Tibial nerve (tissue), 4 donors: ENCODE measurements around the gene RNF6. TPM values are rescaled to one million over a fixed set of nuclear protein-coding genes. Genes with fewer than 3 reads are reported as not detected.

ENCODE experiments used
- DNase-seq, 2 donors: peaks; one replicate each; pipeline ENCODE4 v3.0.0-alpha.2; 2019; ENCODE audit warnings: low spot score in 2 of 2
- H3K27ac ChIP-seq, 4 donors: fragments of 200-600 bp; sonication (generic) in 3 of 4; one replicate each; pipeline ENCODE4 v1.5.1; 2017 to 2019; ENCODE audit warnings: mild to moderate bottlenecking in 1 of 4
- H3K27me3 ChIP-seq, 2 donors: fragments of 200-600 bp; sonication (generic) in 1 of 2; one replicate each; pipeline versions ENCODE4 v1.5.1 to v1.6.0; 2017 to 2019
- H3K36me3 ChIP-seq, 3 donors: fragments of 200-600 bp; sonication (generic); one replicate each; pipeline ENCODE4 v1.5.1; 2018 to 2019
- H3K4me1 ChIP-seq, 4 donors: fragments of 200-600 bp; sonication (generic) in 3 of 4; one replicate each; pipeline ENCODE4 v1.5.1; 2017 to 2019
- H3K4me3 ChIP-seq, 4 donors: fragments of 200-600 bp; sonication (generic) in 3 of 4; one replicate each; pipeline ENCODE4 v1.5.1; 2017 to 2019; ENCODE audit warnings: mild to moderate bottlenecking in 1 of 4, moderate library complexity in 1 of 4
- H3K9me3 ChIP-seq, 4 donors: fragments of 200-600 bp; sonication (generic) in 3 of 4; one replicate each; pipeline ENCODE4 v1.5.1; 2017 to 2019
- CTCF ChIP-seq, 5 experiments: fragments of 200-600 bp in 3 of 5; fragments of 450-650 bp in 2 of 5; sonication (generic) in 3 of 5; IDR thresholded peaks; one replicate each; pipeline ENCODE4 v1.5.1; 2016 to 2019; ENCODE audit warnings: antibody characterized with exemption in 5 of 5, mild to moderate bottlenecking in 3 of 5, moderate library complexity in 2 of 5
- EP300 ChIP-seq, 2 donors: sonication (generic); formaldehyde crosslinking; IDR thresholded peaks; one replicate each; pipeline ENCODE4 v1.6.1; 2017; ENCODE audit warnings: antibody characterized with exemption in 2 of 2, mild to moderate bottlenecking in 1 of 2
- POLR2A ChIP-seq, 2 donors: fragments of 450-650 bp; IDR thresholded peaks; one replicate each; pipeline ENCODE4 v1.6.1; 2017; ENCODE audit warnings: antibody characterized with exemption in 2 of 2, mild to moderate bottlenecking in 2 of 2, moderate library complexity in 2 of 2
- WGBS, 2 donors: methylation state at CpG; one replicate each; pipeline ENCODE4 v1.1.5; 2018; 5-methylcytosine and 5-hydroxymethylcytosine counted together
- total RNA-seq, 4 donors: library from RNA; depleted of rRNA; stranded (reverse); fragments of >200 nt; gene quantifications; one replicate each; pipeline ENCODE4 v1.1.0, GENCODE V29; 2016

The RNF6 gene
- total RNA-seq, 4 donors from 2014 or later = 17.1 to 22.8 (median 19.3) TPM

DNA sequence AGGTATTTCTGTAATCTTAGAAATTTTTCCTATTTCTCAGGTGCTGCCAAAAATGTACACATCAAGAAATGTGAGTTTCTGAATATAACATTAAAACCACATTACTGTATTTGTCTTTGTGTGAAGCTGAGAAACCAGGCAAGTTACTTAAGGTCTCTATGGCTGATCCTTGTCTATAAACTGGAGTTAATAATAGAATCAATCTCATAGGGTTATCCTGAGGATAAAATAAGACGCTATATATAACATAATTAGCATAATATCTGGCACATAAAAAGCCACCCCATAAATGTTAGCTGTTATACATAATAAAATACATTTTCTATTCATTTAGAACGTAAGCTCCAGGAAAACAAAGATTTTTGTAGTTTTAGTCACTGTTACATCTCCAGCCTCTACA lies 6.1 kb downstream of the RNF6 start:
- WGBS, 2 donors = 82 to 93% methylated on average over 2 of the region's 2 CpGs
- Histone ChIP-seq H3K27me3 (no peaks in the 10 kb centered on the region), H3K36me3 (peaks cover 0 to 87% (median 34%) of the 10 kb centered on the region in 3 donors), H3K4me1 (peaks cover 0 to 28% (median 11%) of the 10 kb centered on the region in 4 donors), H3K9me3 (no peaks in the 10 kb centered on the region), H3K4me3 (no peak overlapping the region), H3K27ac (no peak overlapping the region)
- TF ChIP-seq EP300 (IDR thresholded peaks at IDR 0.05) (no peak), CTCF (IDR thresholded peaks at IDR 0.05) (no peak), POLR2A (IDR thresholded peaks at IDR 0.05) (no peak)
- no peak for DNase-seq

DNA sequence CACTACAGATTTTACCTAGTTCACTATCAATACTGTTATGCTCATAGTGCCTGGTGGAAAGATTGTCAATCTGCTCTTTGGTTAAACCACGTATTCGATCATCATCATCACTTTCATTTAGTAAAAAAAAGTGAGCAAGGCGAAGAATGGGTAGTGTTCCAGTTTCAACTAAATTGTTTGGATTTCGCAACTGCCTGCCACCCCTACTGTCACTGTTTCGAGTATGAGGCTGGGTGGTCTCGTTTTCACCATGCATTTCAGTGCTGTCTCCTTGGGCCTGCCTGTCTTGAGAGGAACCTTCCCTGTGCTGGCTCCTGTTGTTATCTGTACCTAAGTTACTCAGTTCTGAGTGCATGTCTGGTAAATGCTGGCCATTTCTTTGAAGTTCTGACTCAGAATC lies 8.1 kb downstream of the RNF6 start:
- Histone ChIP-seq H3K36me3 (peaks cover 0 to 92% (median 34%) of the 10 kb centered on the region in 3 donors), H3K27ac (no peak overlapping the region), H3K27me3 (no peaks in the 10 kb centered on the region), H3K9me3 (no peaks in the 10 kb centered on the region), H3K4me1 (peaks cover 0 to 9% (median 0%) of the 10 kb centered on the region in 4 donors), H3K4me3 (no peak overlapping the region)
- 88 to 92% methylated on average over 6 of the region's 6 CpGs for WGBS, 2 donors
- no peak for DNase-seq
- no peak for TF ChIP-seq CTCF (IDR thresholded peaks at IDR 0.05)
- no peak for TF ChIP-seq EP300 (IDR thresholded peaks at IDR 0.05)
- no peak for TF ChIP-seq POLR2A (IDR thresholded peaks at IDR 0.05)

DNA sequence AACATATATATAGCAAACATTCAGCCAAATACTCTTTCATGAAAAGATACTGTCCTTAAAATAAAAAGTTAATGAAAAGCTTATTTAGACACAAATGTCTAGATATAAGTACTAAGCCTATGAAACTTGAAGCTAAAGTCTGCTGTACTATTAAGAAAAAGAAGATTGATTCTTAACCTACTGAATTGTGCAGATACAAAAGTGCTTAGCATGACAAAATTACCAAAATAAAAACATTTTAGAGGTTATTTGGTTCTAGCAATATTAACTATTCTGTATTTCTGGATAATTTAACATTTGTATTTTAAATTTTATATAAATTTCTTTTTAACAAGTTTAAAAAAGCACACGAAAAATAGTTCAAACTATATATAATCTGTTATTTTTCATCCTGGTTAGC lies 8.8 kb downstream of the RNF6 start:
- DNase-seq = no peak
- TF ChIP-seq POLR2A (IDR thresholded peaks at IDR 0.05) (no peak), EP300 (IDR thresholded peaks at IDR 0.05) (no peak), CTCF (IDR thresholded peaks at IDR 0.05) (no peak)
- Histone ChIP-seq H3K27ac (no peak overlapping the region), H3K4me1 (peaks cover 0 to 6% (median 0%) of the 10 kb centered on the region in 4 donors), H3K36me3 (peaks cover under 1 to 90% (median 33%) of the 10 kb centered on the region in 3 donors), H3K9me3 (no peaks in the 10 kb centered on the region), H3K27me3 (no peaks in the 10 kb centered on the region), H3K4me3 (no peak overlapping the region)
- 85 to 87% methylated on average over 1 of the region's 1 CpG for WGBS, 2 donors

DNA sequence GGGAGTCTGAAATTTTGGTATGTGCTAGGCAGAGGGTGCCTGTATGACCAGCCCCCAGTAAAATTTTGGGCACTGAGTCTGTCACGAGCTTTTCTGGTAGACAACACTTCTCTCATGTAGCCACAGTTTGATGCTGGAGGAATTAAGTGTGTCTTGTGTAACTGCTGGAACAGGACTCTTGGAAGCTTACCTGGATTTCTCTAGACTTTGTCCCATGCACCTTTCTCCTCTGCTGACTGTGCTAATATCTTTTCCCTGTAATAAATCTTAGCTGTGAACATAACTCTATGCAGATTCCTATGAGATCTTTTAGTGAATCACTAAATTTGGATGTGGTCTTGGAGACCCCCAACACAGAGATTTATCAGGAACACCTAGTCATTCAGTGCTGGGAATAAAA lies 13.8 kb downstream of the RNF6 start:
- H3K4me1 ChIP-seq = peaks cover 0 to 6% (median 0%) of the 10 kb centered on the region in 4 donors
- no peaks in the 10 kb centered on the region for H3K27me3 ChIP-seq
- no peaks in the 10 kb centered on the region for H3K9me3 ChIP-seq
- H3K27ac ChIP-seq = no peak overlapping the region
- DNase-seq = no peak
- peaks cover 0 to 68% (median 2%) of the 10 kb centered on the region in 3 donors for H3K36me3 ChIP-seq
- TF ChIP-seq CTCF (IDR thresholded peaks at IDR 0.05) (no peak), EP300 (IDR thresholded peaks at IDR 0.05) (no peak), POLR2A (IDR thresholded peaks at IDR 0.05) (no peak)
- no peak overlapping the region for H3K4me3 ChIP-seq
- 90 to 100% methylated on average over 1 of the region's 1 CpG for WGBS, 2 donors

- DNase-seq = no peak
- Histone ChIP-seq H3K4me1 (no peaks in the 10 kb centered on the region), H3K9me3 (no peaks in the 10 kb centered on the region), H3K27me3 (no peaks in the 10 kb centered on the region), H3K27ac (no peak overlapping the region), H3K4me3 (no peak overlapping the region), H3K36me3 (peaks cover 0 to 20% (median 0%) of the 10 kb centered on the region in 3 donors)
- TF ChIP-seq POLR2A (IDR thresholded peaks at IDR 0.05) (no peak), EP300 (IDR thresholded peaks at IDR 0.05) (no peak), CTCF (IDR thresholded peaks at IDR 0.05) (no peak)
These were observed 19.6 kb downstream of the RNF6 start for GRCh38 chr13:26202365-26202972.
